Measurements from ENCODE around the gene NRG3.
A peak's percentile ranks its signal among the peaks of the same experiment; 100 is the strongest.

NRG3 gene

GRCh38 chr10:82148764-82149163 lies 273.8 kb downstream of the NRG3 start:
- Histone ChIP-seq H3K79me2 (ENCODE audit: insufficient read depth, low read length) (no peaks in the 10 kb centered on the region), H2AFZ (ENCODE audit: low read length) (no peak overlapping the region), H3K36me3 (ENCODE audit: insufficient read depth, low read length) (no peaks in the 10 kb centered on the region), H3K4me2 (ENCODE audit: low read length) (no peak overlapping the region), H3K9ac (ENCODE audit: low read length) (no peak overlapping the region), H3K9me3 (ENCODE audit: low read length) (0 out of 2 replicates have a peak, but pooled peaks cover under 1% of the 10 kb centered on the region), H3F3A (ENCODE audit: insufficient read depth, low read length) (no peaks in the 10 kb centered on the region), H3K4me3 (ENCODE audit: low read depth, low read length, poor library complexity, severe bottlenecking) (no peak overlapping the region), H3K27me3 (ENCODE audit: insufficient read depth, low read length) (no peaks in the 10 kb centered on the region), H3K4me1 (ENCODE audit: insufficient read depth, low read length, severe bottlenecking) (peaks cover 33% of the 10 kb centered on the region), H3K27ac (ENCODE audit: low read depth, low read length, poor library complexity, severe bottlenecking) (no peak overlapping the region), H4K20me1 (ENCODE audit: insufficient read depth, low read length) (no peaks in the 10 kb centered on the region), H3K9me2 (ENCODE audit: low read depth, low read length) (no peaks in the 10 kb centered on the region)
- no peak for TF ChIP-seq EZH2 (IDR thresholded peaks at IDR 0.05; ENCODE audit: borderline replicate concordance, low read length)
- TF ChIP-seq, protein P1, sequence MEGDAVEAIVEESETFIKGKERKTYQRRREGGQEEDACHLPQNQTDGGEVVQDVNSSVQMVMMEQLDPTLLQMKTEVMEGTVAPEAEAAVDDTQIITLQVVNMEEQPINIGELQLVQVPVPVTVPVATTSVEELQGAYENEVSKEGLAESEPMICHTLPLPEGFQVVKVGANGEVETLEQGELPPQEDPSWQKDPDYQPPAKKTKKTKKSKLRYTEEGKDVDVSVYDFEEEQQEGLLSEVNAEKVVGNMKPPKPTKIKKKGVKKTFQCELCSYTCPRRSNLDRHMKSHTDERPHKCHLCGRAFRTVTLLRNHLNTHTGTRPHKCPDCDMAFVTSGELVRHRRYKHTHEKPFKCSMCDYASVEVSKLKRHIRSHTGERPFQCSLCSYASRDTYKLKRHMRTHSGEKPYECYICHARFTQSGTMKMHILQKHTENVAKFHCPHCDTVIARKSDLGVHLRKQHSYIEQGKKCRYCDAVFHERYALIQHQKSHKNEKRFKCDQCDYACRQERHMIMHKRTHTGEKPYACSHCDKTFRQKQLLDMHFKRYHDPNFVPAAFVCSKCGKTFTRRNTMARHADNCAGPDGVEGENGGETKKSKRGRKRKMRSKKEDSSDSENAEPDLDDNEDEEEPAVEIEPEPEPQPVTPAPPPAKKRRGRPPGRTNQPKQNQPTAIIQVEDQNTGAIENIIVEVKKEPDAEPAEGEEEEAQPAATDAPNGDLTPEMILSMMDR (IDR thresholded peaks at IDR 0.05; ENCODE audit: low read length), result no peak

- Histone ChIP-seq H3K9me3 (ENCODE audit: low read length) (peaks cover 5% of the 10 kb centered on the region; the same call in 1 of the 2 replicates), H3K4me2 (ENCODE audit: low read length) (peak overlapping the region; percentile 4; the same call in 1 of the 2 replicates), H3K27ac (ENCODE audit: low read depth, low read length, poor library complexity, severe bottlenecking) (no peak overlapping the region), H3K79me2 (ENCODE audit: insufficient read depth, low read length) (no peaks in the 10 kb centered on the region), H3K36me3 (ENCODE audit: insufficient read depth, low read length) (no peaks in the 10 kb centered on the region), H3K27me3 (ENCODE audit: insufficient read depth, low read length) (no peaks in the 10 kb centered on the region), H2AFZ (ENCODE audit: low read length) (no peak overlapping the region), H3F3A (ENCODE audit: insufficient read depth, low read length) (no peaks in the 10 kb centered on the region), H3K4me1 (ENCODE audit: insufficient read depth, low read length, severe bottlenecking) (peaks cover 38% of the 10 kb centered on the region), H3K4me3 (ENCODE audit: low read depth, low read length, poor library complexity, severe bottlenecking) (no peak overlapping the region), H3K9me2 (ENCODE audit: low read depth, low read length) (no peaks in the 10 kb centered on the region), H4K20me1 (ENCODE audit: insufficient read depth, low read length) (no peaks in the 10 kb centered on the region), H3K9ac (ENCODE audit: low read length) (no peak overlapping the region)
- TF ChIP-seq, protein P1 (IDR thresholded peaks at IDR 0.05; ENCODE audit: low read length), result no peak
- no peak for TF ChIP-seq EZH2 (IDR thresholded peaks at IDR 0.05; ENCODE audit: borderline replicate concordance, low read length)
These were observed 274.7 kb downstream of the NRG3 start for GRCh38 chr10:82149674-82150073.

DNA sequence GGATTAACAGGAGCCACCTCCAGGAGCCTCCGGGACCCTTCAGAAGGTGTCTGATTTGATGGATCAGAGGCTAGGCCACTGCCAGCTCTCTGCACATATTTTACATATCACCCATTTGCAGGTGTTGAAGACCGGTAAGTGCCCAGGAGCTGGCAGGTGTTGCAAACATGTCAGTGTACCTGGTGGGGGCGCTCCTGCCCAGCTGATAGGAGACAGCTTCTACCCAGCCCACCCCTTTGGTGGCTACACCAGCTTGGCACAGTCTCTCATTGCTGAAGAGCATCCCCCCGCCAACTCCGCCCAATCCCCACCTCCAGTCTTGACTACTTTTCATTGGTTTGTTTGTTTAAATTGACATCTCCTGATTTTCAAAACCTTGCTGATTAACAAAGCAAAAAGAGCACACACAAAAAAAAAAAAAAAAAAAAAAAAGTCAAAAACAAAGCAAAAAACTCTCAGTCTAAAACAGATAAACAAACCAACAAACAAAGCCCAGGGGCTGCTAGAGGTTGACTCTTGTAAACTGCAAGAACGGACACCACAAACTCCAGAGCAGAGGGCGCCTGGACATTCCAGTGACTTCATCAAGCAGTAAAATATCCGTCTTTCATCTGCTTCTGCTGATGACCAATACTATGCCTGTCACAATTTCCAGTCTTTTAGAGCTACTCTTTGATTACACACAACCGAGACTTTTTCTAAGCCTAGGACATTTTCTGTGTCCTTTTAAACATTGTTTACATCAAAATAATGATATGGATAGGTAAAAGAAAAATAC lies 275.3 kb downstream of the NRG3 start:
- Histone ChIP-seq H3K4me1 (ENCODE audit: insufficient read depth, low read length, severe bottlenecking) (peaks cover 45% of the 10 kb centered on the region), H3K9me2 (ENCODE audit: low read depth, low read length) (no peaks in the 10 kb centered on the region), H3K36me3 (ENCODE audit: insufficient read depth, low read length) (no peaks in the 10 kb centered on the region), H3K27ac (ENCODE audit: low read depth, low read length, poor library complexity, severe bottlenecking) (peak overlapping the region; percentile 86), H3K27me3 (ENCODE audit: insufficient read depth, low read length) (no peaks in the 10 kb centered on the region), H3K4me3 (ENCODE audit: low read depth, low read length, poor library complexity, severe bottlenecking) (peak overlapping the region; percentile 6), H3K9me3 (ENCODE audit: low read length) (peaks cover 5% of the 10 kb centered on the region; the same call in 1 of the 2 replicates), H4K20me1 (ENCODE audit: insufficient read depth, low read length) (no peaks in the 10 kb centered on the region), H3K79me2 (ENCODE audit: insufficient read depth, low read length) (no peaks in the 10 kb centered on the region), H2AFZ (ENCODE audit: low read length) (peak overlapping the region; percentile 65), H3K4me2 (ENCODE audit: low read length) (peak overlapping the region; percentile 54), H3F3A (ENCODE audit: insufficient read depth, low read length) (no peaks in the 10 kb centered on the region), H3K9ac (ENCODE audit: low read length) (peak overlapping the region; percentile 60)
- TF ChIP-seq, protein P1 (IDR thresholded peaks at IDR 0.05; ENCODE audit: low read length), result peak; percentile 93
- TF ChIP-seq EZH2 (IDR thresholded peaks at IDR 0.05; ENCODE audit: borderline replicate concordance, low read length), result no peak
